T47D (cell line): Measurements from ENCODE around the gene SIRT7.

Experiments used
- DNase-seq, 2 experiments: peaks; one replicate each; pipeline versions ENCODE4 v3.0.0 to v3.0.0-alpha.2; 2011 to 2012; ENCODE audit warnings: low read depth in 1 of 2, low spot score in 1 of 2
- JUND ChIP-seq: IDR thresholded peaks from 2 replicates; pipeline ENCODE4 v1.6.1; 2012; ENCODE audit warnings: low read depth
- in situ Hi-C: cut with HindIII; loops from 2 replicates; pipeline ENCODE4 v1.10.0; 2016; ENCODE audit warnings: low sequenced_read_pairs, low pct_unique_long_range_greater_than_20kb

Gene SIRT7, protein sequence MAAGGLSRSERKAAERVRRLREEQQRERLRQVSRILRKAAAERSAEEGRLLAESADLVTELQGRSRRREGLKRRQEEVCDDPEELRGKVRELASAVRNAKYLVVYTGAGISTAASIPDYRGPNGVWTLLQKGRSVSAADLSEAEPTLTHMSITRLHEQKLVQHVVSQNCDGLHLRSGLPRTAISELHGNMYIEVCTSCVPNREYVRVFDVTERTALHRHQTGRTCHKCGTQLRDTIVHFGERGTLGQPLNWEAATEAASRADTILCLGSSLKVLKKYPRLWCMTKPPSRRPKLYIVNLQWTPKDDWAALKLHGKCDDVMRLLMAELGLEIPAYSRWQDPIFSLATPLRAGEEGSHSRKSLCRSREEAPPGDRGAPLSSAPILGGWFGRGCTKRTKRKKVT

DNA sequence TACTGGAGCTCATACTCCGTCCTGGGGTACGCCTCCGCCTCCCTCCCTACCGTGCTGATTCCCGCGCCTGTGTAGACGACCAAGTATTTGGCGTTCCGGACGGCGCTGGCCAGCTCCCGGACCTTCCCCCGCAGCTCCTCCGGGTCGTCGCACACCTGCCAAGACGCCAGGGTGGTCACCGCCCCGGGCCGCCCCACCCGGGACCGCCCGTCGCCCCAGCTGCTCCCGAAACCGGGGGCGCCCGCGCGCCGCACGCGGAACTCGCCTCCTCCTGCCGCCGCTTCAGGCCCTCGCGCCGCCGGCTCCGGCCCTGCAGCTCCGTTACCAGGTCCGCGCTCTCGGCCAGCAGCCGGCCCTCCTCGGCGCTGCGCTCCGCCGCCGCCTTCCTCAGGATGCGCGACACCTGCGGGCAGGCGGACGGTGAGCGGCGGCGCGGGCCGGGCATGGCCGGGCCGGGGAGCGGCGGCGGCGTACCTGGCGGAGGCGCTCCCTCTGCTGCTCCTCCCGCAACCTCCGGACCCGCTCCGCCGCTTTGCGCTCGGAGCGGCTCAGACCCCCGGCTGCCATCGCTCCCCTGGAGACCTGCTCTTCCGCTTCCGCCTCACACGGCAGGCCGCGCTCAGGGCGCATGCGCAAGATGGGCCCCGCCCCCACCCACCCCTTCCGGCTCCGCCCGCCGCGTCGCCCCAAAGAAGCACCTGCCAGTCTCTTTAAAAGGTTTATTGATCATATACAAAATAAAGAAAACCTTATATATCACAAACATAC, at the start of gene SIRT7:
TSS of gene SIRT7 (minus strand) at position 612 of the 768 bp plus-strand sequence. CDS start at position 567, 45 bp downstream.
- peak; percentile 86 to 100 for DNase-seq

DNA sequence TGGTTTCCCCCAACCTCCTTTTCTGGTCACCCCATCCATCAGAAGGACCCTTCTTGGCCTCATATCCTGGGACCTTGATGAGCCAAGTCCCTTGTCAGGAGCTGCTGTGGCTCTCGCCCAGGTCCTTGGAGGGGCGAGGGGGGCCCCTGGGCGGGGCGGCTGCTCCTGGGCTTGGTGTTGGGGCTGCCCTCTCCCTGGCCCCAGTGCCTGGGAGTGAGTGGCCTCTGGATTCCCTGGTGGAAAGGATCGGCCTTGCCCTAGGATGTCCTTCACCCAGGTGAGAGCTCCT, 49.2 kb upstream of the SIRT7 start:
- in situ Hi-C loops, result no loop called here
- TF ChIP-seq JUND, result no peak
- DNase-seq, result no peak

More for the DNA sequence above, at the start of gene SIRT7:
- in situ Hi-C loops, result no loop called here
- no peak for TF ChIP-seq JUND

DNA sequence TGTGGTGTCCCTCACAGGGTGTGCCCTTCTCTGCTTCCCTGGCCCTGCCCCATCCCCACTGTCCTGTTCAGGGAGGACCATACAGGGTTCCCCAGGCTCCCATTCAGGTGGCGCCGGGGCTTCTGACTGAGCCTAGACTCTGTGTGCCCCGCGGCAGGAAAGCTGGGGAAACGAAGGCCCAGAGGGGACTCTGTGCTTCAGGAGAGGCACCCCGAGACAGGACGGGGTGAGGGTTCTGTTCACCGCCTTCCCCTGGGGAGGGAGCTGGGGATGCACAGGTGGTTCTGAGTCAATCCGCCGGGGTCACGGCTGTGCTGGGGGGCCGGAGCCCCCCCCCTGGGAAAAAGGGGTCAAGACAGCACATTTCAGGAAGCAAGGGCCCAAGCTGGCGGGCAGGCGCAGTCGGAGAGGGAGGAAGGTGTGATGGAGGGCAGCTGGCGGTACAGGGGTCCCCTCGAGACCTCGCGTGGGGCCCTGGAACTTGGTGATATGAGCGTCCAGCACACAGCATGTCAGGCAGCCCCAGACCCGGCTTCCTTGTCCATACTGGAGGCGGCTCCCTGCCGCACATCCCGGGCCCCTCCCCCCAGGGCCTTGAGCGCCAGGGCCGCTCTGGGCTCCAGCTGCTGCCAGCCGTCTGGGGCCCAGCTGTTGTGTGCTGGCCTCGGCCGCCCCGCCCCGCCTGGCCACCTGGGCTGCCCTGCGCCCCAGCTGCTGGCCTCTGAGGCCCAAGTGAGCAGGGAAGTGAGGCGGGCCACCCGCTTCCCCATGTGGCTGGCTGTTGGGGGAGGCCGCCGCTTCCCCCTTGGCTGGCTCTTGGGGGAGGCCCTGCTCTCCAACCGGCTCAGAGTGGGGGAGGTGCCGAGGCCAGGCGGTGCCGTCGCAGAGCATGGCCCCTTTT, 48.6 kb upstream of the SIRT7 start:
- in situ Hi-C loops, result no loop called here
- no peak for DNase-seq
- TF ChIP-seq JUND, result no peak

DNA sequence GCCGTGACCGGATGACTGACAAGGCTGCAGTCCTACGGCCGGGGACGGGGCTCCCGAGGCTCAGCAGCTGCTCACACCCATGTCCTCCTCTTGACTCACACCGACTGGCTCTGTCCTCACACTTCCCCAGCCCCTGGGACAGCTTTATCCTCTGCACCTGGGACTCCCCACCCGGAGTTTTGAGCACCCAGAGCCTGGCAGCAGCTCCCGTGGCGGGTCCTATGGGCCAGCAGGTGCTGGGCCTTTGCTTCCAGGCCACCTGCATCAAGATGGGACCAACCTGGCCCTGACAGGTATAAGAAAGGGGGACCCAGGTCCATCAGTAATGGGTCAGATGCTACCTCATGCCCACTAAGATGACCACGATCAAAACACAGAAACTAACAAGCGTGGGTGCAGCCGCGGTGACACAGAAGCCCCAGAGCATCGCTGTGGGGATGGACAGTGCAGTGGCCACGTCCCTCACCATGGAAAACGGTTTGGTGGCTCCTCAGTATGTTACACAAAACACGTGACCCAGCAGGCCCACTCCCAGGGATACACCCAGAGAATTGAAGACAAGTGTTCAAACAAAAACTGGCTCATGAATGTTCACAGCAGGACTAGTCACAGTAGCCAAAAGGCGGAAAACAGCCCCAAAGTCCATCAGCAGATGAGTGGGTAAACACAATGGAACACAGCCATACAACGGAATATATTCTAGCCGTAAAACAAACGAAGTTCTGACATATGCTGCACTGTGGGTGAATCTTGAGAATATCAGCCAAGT, 46.3 kb upstream of the SIRT7 start:
- DNase-seq, result peak in 1 of 2 experiments; percentile 4
- TF ChIP-seq JUND, result no peak
- in situ Hi-C loops, result no loop called here

DNA sequence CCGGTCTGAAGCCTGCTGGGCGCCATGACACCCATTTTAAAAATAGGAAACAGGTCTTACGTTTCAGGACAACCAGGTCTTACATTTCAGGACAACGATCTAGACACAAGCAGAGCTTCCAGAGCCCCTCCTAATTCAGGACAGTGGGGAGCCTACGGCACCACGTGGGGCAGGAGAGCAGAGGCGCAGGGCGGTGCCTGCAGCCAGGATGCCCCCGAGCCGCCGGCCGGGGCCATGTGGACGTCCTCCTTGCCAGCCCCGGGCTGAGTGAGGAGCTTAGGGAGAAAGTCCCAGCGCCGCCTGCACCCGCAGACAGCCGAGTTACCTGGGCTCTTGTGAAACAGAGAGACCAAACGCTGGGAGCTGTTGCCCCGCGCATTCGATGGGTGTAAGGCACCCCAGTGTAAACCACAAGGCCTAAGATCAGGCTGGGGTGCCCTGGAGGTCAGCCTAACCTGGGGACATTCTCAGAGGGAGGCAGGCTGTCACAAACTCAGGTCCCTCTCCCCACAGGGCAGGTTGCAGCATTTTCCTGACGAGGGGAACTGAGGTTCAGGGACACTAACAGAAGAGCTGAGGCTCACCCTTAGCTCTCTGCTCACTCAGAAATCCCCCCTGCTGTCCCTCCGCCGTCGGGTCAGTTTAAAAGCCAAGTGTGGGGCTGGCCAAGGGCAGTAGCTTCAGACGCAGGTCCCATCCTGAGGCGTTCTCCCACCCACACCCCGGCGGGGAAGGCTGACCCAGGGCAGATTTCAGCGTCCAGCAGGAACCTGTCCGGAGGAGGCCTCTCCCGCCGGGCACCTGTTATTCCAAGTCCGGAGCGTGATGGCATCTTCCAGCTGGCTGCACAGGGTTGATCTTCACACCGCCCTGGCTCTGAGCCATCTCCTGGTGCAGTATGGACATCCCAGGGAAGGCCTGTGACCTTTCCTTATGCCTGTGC, 44.8 kb upstream of the SIRT7 start:
- TF ChIP-seq JUND, result no peak
- in situ Hi-C loops, result no loop called here
- DNase-seq, result peak in 1 of 2 experiments; percentile 4

DNA sequence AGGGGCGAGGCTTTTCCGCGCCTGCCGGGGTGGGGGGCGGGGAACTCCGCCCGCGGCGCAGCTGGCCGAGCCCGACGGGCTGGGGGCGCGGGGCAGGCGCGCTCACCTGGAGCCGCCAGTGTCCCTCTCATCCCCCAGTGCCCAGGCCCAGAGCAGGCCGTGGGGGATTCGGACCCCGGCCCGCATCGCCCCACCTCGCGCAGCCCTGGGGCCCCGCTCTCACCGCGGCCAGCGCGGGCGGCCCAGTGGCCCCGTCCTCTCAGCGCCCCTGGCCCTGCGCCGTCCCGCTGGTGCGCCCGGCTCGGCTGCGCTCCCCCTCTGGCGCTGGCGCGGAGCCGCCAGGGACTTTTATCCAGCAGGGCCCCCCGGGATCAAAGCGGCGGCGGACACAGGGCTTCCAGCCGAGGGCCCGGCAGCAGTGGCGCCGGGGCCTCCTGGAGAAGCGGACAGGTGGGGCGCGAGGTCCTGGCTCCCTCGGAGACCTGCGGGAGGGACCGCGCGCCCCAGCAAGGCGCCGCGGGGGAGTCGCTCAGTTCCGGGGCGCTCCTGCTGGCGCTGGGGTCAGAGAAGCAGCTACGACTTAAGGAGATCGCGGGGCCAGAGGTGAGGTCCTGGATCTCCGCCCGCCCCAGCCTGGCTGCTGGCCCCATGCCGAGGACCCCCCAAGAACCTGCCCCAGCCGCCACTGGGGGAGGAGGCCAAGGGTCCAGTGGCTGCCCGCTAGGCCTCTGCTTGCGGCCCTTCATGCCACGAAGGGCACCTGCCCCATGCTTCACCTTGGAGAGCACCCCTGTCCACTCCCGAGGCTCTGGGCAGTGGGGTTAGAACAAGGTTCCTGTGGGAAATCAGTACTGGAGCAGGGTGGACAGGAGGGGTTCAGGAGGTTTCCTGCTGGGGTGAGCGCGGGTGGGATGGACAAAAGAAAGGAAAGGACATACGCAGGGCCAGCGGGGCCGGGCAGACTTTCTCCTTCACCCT, 43.8 kb upstream of the SIRT7 start:
- TF ChIP-seq JUND, result no peak
- no peak for DNase-seq
- in situ Hi-C loops, result no loop called here

DNA sequence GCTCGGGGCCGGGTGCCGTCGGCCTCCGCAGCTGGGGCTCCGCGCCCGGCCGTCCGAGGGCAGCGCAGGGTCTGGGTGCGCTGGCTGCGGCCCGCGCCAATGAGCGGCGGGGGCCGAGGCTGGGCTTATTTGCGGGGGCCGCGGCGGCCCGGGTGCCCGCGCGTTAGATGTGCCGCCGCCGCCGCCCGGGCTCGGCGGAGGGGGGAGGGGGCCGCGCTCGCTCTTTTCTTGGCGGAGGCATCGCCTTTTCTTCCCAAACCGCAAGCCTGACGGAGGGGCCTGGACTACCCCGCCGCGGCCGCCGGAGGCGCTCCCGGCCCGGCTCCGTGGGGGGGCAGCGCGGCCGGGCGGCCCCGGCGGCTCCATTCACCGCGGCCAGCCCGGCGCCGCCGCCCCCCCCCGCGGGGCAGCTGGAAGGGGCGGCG, 43.1 kb upstream of the SIRT7 start, which contains the start of gene NOTUM:
TSS of gene NOTUM (minus strand) at position 101 of the 425 bp plus-strand sequence. CDS start 278 bp downstream, outside the sequence.
- peak in 1 of 2 experiments; percentile 52 for DNase-seq
- in situ Hi-C loops, result no loop called here
- TF ChIP-seq JUND, result no peak

DNA sequence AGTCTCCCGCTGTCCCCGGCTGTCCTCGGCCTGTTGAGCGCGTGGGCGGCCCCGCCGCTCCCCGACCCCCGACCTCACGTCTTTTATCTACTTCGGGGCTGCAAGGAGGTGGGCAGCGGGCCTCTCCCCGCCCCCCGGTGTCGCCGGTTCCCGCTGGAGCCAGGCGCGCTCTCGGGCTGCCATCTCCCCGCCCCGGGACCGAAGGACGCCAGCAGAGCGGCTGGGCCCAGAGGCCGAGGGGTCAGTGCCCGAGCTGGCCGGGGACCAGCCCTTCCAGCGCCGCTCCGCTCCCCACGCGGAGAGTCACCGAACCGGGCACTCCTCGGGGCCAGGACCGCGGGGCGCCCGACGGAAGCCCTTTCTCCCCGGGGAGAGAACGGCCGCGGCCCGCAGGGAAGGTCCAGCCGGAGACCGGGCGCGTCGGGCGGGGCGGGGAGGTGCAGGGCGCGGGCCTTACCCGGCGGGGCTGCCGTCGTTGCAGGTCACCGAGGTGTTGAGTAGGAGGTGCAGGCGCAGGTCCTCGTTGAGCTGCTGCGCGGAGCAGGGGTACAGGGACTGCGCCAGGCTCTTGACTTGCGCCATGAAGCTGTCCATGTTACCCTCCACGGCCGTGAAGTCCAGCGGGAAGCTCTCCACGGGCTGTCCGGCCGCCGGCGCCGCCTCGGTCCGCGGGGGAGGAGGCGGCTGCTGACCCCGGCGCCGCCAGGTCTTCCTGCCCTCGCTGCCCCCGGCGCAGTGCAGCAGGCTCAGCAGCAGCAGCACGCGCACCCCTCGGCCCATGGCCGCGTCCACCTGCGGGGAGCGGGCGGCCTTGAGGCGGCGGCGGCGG, 42.4 kb upstream of the SIRT7 start:
- in situ Hi-C loops, result no loop called here
- TF ChIP-seq JUND, result no peak
- peak in 1 of 2 experiments; percentile 41 for DNase-seq
